ENCODE results near the gene DDN.

Gene DDN

DNA sequence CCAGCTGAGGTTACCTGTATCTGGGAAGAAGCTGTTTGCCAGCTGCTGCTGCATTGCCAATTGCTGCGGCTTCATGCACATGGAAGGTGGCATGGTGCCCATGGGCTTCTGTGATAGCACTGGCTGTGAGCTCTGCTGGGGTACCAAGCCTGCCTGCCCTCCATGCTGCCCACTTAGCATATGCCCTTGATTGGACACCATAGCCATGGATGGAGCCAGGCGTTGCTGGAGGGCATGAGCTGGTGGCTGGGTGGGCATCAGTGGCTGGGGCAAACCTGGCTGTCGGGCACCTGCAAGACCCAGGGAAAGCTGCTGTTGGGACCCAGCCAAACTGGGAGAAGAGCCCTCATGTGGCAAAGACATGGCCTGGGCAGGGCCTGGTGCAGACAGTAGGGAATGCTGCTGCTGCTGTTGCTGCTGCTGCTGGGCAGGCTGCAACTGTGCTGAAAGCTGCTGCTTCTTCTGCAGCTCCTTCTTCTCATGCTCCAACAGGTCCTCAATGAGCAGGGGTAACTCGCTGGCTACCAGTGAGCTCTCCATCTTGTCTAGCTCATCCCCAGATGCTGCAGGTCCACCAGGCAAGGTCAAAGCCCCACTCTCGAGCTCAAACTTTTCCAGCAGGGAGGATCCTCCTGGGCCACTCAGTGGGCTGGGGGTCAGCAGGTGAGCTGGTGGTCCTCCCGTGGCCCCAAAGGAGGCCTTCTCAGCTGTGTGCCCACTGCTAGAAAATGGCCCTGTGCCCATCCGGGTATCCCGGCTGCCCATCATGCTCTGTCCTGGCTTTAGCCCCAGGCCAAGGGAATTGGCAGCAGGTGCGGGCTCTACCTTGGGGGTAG is 38.2 kb upstream of the DDN start:
- Mint-ChIP-seq H3K9me3 (no peaks in the 10 kb centered on the region), H3K27me3 (no peaks in the 10 kb centered on the region), H3K4me1 (ENCODE audit: low read depth) (no peaks in the 10 kb centered on the region), H3K4me3 (no peak overlapping the region), H3K36me3 (ENCODE audit: low read depth) (peaks cover 99% of the 10 kb centered on the region), H3K27ac (no peak overlapping the region)
- no peak for DNase-seq

DNA sequence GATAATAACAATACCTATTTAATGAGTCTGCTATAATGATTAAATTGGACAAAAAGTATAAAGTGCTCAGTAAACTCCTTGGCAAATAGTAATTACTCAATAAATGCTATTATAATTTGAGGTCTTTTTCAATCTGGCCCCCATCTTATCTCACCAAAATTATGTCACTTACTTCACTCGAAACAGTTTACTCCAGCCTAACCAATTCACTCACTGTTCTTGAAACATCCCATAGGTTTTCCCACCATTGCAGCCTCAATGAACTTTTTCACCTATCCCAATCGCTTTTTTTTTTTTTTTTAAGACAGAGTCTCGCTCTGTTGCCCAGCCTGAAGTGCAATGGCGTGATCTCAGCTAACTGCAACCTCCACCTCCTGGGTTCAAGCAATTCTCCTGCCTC is 36.9 kb upstream of the DDN start:
- H3K27me3 Mint-ChIP-seq: no peaks in the 10 kb centered on the region
- H3K4me1 Mint-ChIP-seq (ENCODE audit: low read depth): no peaks in the 10 kb centered on the region
- no peaks in the 10 kb centered on the region for H3K9me3 Mint-ChIP-seq
- peaks cover 97% of the 10 kb centered on the region for H3K36me3 Mint-ChIP-seq (ENCODE audit: low read depth)
- H3K27ac Mint-ChIP-seq: no peak overlapping the region
- DNase-seq: no peak
- no peak overlapping the region for H3K4me3 Mint-ChIP-seq

DNA sequence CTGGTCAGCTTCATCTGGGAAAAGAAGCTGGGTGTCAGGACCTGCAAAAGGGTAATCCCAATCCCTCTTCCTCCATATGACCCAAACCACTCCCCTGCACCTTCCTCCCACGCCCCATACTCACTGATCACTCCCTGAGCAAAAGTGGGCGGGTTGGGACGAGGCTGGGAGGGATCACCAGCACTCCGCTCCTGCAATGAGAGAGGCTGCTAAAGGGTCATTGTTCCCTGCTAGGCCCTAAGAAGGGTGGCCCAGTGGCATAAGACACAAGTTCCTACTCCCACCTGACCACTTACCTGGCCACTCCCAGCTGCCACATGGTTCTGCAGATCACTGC is 35.1 kb upstream of the DDN start:
- H3K27ac Mint-ChIP-seq: no peak overlapping the region

DNA sequence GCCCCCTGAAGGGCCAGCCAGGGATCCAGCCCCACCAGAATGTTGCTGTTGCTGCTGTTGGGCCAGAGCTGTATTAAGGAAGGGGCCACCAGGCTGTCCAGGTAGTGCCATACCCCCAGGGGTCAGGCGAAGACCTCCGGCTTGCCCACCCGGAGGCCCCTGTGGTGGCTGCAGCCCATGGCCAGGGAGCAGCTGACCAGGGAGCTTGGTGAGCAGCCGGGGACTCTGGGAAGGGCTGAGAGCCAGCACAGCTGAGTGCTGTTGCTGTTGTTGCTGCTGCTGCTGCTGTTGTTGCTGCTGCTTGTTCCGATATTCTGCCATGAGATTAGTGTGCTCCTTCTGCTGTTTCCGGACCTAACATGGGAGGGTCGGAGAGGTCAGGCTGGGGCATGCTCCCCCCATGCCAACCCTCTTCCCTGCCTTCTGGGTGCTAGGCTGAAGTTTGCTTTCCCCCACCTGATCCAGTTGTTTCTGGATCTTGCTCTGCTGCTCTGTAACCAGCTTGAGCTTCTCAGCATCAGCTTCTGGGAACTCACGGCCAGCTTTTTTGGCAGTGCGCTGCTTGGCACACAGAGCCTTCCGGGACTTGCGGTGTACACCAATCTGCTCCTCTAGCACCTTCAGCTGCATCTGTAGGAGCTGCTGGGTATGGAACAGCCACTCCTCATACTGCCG is 34.6 kb upstream of the DDN start:
- H3K27ac Mint-ChIP-seq: no peak overlapping the region
- H3K4me3 Mint-ChIP-seq: no peak overlapping the region
- no peaks in the 10 kb centered on the region for H3K27me3 Mint-ChIP-seq
- no peak for DNase-seq
- peaks cover 95% of the 10 kb centered on the region for H3K36me3 Mint-ChIP-seq (ENCODE audit: low read depth)
- no peaks in the 10 kb centered on the region for H3K4me1 Mint-ChIP-seq (ENCODE audit: low read depth)
- H3K9me3 Mint-ChIP-seq: no peaks in the 10 kb centered on the region

More for the DNA sequence above, 35.1 kb upstream of the DDN start:
- Mint-ChIP-seq H3K36me3 (ENCODE audit: low read depth) (peaks cover 95% of the 10 kb centered on the region), H3K4me3 (no peak overlapping the region), H3K4me1 (ENCODE audit: low read depth) (no peaks in the 10 kb centered on the region), H3K27me3 (no peaks in the 10 kb centered on the region), H3K9me3 (no peaks in the 10 kb centered on the region)
- DNase-seq: no peak

DNA sequence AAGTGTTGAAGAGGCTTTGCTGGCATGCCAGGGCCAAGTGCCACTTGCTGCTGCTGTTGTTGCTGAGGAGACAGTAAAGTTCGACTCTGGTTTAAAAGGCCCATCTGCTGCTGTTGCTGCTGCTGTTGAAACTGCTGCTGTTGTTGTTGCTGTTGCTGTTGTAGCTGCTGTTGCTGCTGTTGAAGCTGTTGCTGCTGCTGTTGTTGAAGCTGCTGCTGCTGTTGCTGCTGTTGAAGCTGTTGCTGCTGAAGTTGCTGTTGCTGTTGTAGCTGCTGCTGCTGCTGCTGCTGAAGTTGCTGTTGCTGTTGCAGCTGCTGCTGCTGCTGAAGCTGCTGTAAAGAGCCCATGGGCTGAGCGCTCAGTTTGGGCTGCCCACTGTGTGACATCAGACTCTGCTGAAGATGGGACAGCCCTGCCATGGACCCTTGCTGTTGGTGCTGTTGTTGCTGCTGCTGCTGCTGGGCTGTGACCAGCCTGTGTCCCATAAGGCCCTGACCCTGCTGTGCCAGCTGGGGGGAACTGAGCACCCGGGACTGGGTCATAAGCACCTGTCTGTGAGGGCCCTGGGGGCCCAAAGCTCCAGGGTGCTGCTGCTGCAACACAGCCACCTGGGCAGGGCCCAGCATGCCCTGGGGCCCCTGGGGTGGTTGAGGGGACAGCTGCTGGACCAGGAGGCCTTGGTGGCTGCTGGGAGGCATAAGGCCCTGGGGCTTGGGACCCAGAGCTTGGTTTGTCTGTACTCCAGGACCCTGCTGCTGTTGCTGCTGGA is 33.7 kb upstream of the DDN start:
- Mint-ChIP-seq H3K36me3 (ENCODE audit: low read depth) (peaks cover 95% of the 10 kb centered on the region), H3K27ac (no peak overlapping the region), H3K4me1 (ENCODE audit: low read depth) (no peaks in the 10 kb centered on the region), H3K4me3 (no peak overlapping the region), H3K9me3 (no peaks in the 10 kb centered on the region), H3K27me3 (no peaks in the 10 kb centered on the region)
- no peak for DNase-seq

DNA sequence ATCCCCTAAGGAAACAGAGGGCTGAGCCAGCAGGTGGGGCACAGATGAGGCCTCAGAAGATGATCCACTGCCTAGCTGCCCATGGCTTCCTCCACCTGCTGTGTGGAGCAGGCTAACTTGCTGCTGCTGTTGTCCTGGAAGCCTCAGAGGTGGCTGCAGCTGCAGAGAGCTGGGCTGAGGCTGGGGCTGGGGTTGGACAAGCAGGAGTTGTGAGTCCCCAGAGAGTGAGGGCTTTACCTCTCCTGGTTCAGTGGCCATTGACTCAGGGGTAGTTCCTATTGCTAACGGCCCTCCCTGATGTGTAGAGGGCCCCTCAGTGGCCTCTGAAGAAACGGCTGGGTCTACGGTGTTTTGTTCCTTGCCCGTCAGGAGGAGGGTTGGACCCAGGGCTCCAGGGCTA is 33.1 kb upstream of the DDN start:
- H3K36me3 Mint-ChIP-seq (ENCODE audit: low read depth): peaks cover 95% of the 10 kb centered on the region

DNA sequence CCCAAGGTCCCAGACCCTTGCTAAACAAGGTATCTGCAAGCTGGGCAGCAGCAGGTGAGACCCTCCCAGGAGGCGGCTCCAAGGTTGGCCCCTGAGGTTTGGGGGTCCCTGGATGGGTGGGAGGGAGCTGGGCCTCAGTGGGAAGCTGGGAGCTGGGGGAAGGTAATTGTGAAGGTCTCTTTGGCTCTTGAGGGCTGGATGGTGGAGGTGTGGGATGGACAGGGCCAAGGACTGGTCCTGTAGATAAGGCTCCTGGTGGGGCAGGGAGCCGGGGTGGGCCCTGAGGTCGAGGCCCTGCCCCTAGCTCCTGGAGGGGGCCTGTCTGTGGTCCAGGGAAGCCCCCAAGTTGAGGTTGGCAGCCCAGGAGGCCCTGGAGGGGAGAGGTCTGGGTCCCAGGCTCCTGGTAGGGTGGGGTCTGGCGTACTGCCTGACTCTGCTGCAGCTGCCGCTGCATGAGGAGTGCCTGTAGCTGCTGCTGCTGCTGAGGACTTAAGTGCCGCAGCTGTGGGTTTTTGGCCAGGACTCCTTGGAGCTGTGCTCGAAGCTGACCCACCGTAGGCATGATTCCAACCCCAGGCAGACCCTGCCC is 32.5 kb upstream of the DDN start:
- no peak overlapping the region for H3K27ac Mint-ChIP-seq
- no peaks in the 10 kb centered on the region for H3K27me3 Mint-ChIP-seq
- no peaks in the 10 kb centered on the region for H3K4me1 Mint-ChIP-seq (ENCODE audit: low read depth)
- no peak for DNase-seq
- no peak overlapping the region for H3K4me3 Mint-ChIP-seq
- H3K9me3 Mint-ChIP-seq: no peaks in the 10 kb centered on the region
- H3K36me3 Mint-ChIP-seq (ENCODE audit: low read depth): peaks cover 95% of the 10 kb centered on the region

More for the DNA sequence above, 33.1 kb upstream of the DDN start:
- Mint-ChIP-seq H3K27ac (no peak overlapping the region), H3K27me3 (no peaks in the 10 kb centered on the region), H3K4me1 (ENCODE audit: low read depth) (no peaks in the 10 kb centered on the region), H3K9me3 (no peaks in the 10 kb centered on the region), H3K4me3 (no peak overlapping the region)
- no peak for DNase-seq

DNA sequence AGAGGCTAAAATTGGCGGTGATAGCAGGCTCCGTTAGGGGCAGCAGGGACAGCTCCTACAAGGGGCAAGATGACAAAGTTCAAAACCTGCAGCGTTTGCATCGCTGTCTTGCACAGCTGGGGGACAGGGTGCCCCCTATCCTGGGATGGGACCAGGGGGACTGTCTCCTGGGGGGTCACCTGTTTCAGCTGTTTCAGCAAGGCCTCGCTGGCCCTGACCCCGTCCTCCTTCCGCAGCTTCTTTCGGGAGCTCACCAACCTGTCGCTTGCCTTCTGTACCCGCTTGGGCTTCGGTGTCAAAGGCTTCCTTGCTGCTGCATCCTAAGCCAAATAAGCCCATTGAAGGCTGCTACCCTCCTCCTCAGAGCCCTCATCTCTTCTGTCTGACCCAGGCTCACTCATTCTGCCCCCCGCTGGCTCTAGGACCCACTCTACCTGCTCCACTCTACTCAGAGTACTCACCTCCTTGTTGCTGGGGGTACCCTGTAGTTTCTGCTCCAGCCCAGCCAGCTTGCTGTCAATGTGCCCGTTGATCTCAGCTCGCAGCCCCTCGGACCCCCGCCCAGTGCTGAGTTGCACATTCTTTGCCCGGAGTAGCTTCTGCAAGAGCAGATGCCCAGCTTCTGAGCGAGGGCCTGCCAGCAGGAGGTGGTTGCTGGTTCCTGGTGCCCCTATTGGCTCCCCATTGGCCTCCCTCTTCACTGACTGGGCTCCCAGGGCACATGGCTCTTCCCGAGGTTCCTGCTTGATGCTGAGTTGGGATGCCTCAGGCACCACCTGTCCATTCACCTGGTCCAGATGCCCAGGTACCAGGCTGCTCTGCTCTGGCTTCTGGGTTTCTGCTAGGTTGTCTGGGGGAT is 31.8 kb upstream of the DDN start:
- H3K27me3 Mint-ChIP-seq: no peaks in the 10 kb centered on the region
- no peak overlapping the region for H3K27ac Mint-ChIP-seq
- H3K9me3 Mint-ChIP-seq: no peaks in the 10 kb centered on the region

DNA sequence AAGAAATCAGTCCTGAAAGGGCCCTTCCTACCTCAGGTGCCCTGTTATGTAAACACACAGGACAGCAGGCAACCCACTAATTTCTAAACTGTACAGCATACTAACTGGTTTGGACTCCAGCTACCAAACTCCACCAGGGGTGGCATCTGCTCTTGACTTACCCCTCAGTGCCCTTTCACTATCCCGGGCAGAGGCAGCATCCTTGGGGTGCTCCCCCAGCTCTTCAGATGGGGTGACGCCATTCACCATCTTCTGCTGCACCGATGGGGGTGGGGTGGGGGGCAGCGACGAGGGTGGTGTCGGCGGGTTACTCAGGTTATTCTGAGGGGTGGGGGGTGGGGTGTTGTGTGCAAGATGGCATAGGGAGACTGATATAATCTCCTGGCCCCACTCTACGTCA is 30.9 kb upstream of the DDN start:
- no peak overlapping the region for H3K27ac Mint-ChIP-seq
- H3K36me3 Mint-ChIP-seq (ENCODE audit: low read depth): peaks cover 95% of the 10 kb centered on the region
- peak; percentile 20 for DNase-seq
- H3K4me3 Mint-ChIP-seq: no peak overlapping the region
- H3K9me3 Mint-ChIP-seq: no peaks in the 10 kb centered on the region
- H3K27me3 Mint-ChIP-seq: no peaks in the 10 kb centered on the region
- peaks cover 6% of the 10 kb centered on the region for H3K4me1 Mint-ChIP-seq (ENCODE audit: low read depth)

More for the DNA sequence above, 31.8 kb upstream of the DDN start:
- Mint-ChIP-seq H3K4me1 (ENCODE audit: low read depth) (peaks cover 2% of the 10 kb centered on the region), H3K4me3 (no peak overlapping the region), H3K36me3 (ENCODE audit: low read depth) (peaks cover 96% of the 10 kb centered on the region)
- peak; percentile 31 for DNase-seq

DNA sequence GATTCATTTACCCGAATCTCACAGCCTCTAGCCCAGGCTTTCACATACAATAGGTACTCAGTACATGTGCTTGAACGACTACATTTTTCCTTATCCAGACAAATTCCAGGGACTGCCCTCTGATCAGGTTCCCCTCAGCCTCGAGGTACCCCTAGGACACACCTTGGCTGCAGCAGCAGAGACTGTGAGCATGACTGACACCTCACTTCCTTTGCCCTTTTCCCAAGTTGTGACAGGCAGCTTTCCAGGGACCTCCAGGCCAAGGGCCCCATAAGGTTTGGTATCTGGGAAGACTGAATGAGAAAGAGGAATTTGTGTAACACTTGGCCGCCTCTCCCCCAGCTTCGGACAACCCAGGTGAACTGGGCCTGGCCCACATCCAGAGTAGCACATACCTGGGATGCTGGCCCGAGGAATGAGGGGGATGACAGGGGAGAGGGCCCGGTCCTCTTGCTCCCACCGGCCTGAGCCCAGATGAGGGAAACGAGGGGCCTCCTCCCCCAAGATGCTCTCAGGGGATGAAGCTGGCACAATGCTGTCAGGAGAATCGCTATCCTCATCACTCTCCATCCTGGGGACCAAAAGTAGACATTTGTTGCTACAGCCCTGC is 29.6 kb upstream of the DDN start:
- Mint-ChIP-seq H3K4me1 (ENCODE audit: low read depth) (peaks cover 6% of the 10 kb centered on the region), H3K36me3 (ENCODE audit: low read depth) (peaks cover 93% of the 10 kb centered on the region), H3K27me3 (no peaks in the 10 kb centered on the region), H3K9me3 (no peaks in the 10 kb centered on the region), H3K4me3 (no peak overlapping the region), H3K27ac (peak overlapping the region; percentile 18)
- DNase-seq: no peak

DNA sequence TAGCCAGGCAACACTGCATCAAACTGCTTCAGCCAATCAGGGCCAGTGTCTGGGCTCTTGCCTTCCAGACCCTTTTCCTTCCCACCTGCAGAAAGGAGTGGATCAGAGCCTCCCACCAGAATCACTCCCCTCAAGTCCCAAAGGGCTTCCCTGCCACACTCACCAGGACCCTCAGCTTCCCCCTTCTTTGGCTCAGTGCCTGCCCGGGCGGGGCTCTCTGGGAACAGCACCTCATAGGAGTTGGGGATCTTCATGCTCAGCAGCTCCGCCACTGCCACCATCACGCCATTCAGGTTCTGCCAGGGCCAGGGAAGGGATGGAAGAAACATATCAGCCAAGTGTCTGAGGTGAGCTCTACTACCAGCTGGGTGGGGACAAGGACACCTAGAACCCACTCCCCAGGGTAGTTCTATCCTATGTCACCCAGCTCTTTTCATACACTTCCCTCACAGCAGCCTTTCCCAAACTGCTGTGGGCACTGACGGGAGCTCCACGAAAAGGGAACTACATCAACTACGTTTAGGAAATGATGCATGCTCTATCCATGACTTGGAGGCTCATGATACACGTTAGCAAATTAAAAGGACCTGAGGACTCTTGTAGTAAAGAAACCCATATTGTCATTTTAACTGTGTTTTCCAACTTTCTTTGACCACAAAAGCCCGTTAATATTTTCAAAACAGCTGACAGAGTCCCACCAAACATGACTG is 28.8 kb upstream of the DDN start:
- H3K27me3 Mint-ChIP-seq: no peaks in the 10 kb centered on the region
- peaks cover 94% of the 10 kb centered on the region for H3K36me3 Mint-ChIP-seq (ENCODE audit: low read depth)
- H3K9me3 Mint-ChIP-seq: no peaks in the 10 kb centered on the region
- H3K27ac Mint-ChIP-seq: peak overlapping the region; percentile 44
- H3K4me3 Mint-ChIP-seq: no peak overlapping the region
- DNase-seq: no peak
- H3K4me1 Mint-ChIP-seq (ENCODE audit: low read depth): peaks cover 6% of the 10 kb centered on the region

DNA sequence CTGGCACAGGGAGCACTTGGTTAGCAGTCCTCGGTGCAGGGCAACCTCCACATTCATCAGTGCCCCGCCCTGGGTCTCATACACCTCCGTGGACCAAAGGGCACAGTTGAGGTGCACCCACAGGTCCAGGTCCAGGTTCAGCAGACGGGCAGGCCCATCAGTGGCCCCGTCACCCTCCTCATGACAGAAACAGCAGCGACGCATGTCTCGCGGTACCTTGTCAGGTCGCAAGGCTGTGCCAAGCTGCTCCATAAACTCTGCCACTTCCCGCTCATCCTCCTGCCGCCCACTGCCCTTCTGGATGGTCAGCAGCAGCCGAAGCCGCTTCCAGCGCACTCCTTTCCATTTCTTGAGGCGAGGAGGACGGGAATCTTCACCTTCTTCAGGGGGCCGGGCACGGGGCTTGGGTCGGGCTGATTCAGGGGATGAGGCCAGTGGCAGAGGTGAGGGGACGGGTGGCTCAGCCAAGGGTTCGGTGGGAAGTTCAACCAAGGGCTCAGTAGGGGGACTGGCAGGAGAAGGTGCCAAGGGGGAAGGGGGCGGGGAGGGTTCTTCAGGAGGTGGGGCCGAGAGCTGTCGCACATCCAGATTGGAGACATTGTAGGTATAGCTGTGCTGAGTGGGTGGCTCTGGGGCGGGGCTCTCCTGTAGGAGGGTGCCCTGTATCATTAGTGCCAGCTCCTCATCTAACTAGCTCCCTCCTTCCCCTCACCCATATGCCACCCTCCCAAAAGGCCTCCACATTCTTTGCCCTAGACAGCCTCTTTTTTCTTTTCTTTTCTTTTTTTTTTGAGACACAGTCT is 27.7 kb upstream of the DDN start:
- no peaks in the 10 kb centered on the region for H3K27me3 Mint-ChIP-seq
- H3K4me3 Mint-ChIP-seq: no peak overlapping the region
- peaks cover 94% of the 10 kb centered on the region for H3K36me3 Mint-ChIP-seq (ENCODE audit: low read depth)
- peaks cover 6% of the 10 kb centered on the region for H3K4me1 Mint-ChIP-seq (ENCODE audit: low read depth)
- H3K27ac Mint-ChIP-seq: no peak overlapping the region
- no peaks in the 10 kb centered on the region for H3K9me3 Mint-ChIP-seq
- DNase-seq: no peak
